ENCODE measurements around the gene GLCCI1. TPM values are rescaled to one million over a fixed set of nuclear protein-coding genes. Genes with fewer than 3 reads are reported as not detected.

GLCCI1 gene
- total and polyA plus RNA-seq, 2 of the 13 experiments (the other 11 are each of a cell fraction or from before 2014, with no cell fraction given) = 1.3 to 1.7 TPM

GRCh38 chr7:7943951-7944350 is 24.6 kb upstream of the GLCCI1 start (continued):
- TF ChIP-seq RXRA (CRISPR knock-in tag; IDR thresholded peaks at IDR 0.05) = no peak
- TF ChIP-seq ELF1 (CRISPR knock-in tag; IDR thresholded peaks at IDR 0.05) = no peak
- TF ChIP-seq ZNF660 (CRISPR knock-in tag; IDR thresholded peaks at IDR 0.05; ENCODE audit: borderline replicate concordance, low read depth) = no peak
- no peak for TF ChIP-seq ZNF275 (CRISPR knock-in tag; IDR thresholded peaks at IDR 0.05; ENCODE audit: borderline replicate concordance)
- no peak for TF ChIP-seq ZNF318 (CRISPR knock-in tag; IDR thresholded peaks at IDR 0.05)
